ENCODE measurements around the gene PCDHGA7. TPM values are rescaled to one million over a fixed set of nuclear protein-coding genes. Genes with fewer than 3 reads are reported as not detected.
A peak's percentile ranks its signal among the peaks of the same experiment; 100 is the strongest.
"Not testable (repeated sequence)": the region's sequence is repeated elsewhere in the genome, so short reads cannot be mapped to it uniquely, and the experiment has no call there.

The PCDHGA7 gene
- total RNA-seq, 1 experiment from 2014 or later: not detected

DNA sequence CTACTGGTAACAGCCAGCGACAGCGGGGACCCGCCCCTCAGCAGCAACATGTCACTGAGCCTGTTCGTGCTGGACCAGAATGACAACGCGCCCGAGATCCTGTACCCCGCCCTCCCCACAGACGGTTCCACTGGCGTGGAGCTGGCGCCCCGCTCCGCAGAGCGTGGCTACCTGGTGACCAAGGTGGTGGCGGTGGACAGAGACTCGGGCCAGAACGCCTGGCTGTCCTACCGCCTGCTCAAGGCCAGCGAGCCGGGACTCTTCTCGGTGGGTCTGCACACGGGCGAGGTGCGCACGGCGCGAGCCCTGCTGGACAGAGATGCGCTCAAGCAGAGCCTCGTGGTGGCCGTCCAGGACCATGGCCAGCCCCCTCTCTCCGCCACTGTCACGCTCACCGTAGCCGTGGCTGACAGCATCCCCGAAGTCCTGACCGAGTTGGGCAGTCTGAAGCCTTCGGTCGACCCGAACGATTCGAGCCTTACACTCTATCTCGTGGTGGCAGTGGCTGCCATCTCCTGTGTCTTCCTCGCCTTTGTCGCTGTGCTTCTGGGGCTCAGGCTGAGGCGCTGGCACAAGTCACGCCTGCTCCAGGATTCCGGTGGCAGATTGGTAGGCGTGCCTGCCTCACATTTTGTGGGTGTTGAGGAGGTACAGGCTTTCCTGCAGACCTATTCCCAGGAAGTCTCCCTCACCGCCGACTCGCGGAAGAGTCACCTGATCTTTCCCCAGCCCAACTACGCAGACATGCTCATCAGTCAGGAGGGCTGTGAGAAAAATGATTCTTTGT is 12.1 kb downstream of the PCDHGA7 start:
- in situ Hi-C loops (cut with HindIII; ENCODE audit: low sequenced_read_pairs); DNase-seq (ENCODE audit: low spot score): not testable (repeated sequence)

- DNase-seq (ENCODE audit: low spot score): peak; percentile 5
- in situ Hi-C loops (cut with HindIII; ENCODE audit: low sequenced_read_pairs): not testable (repeated sequence)
These were observed 15.4 kb downstream of the PCDHGA7 start, which contains the start of gene PCDHGB5 for GRCh38 chr5:141397756-141398551. Gene PCDHGB5, plus strand, starts transcription at chr5:141397947. Its CDS starts 181 bp downstream, at chr5:141398128.

- in situ Hi-C loops (cut with HindIII; ENCODE audit: low sequenced_read_pairs): no loop called here
- no peak for DNase-seq (ENCODE audit: low spot score)
These were observed 16.1 kb downstream of the PCDHGA7 start for GRCh38 chr5:141398608-141399007.

GRCh38 chr5:141399555-141400258 is 17.2 kb downstream of the PCDHGA7 start:
- in situ Hi-C loops (cut with HindIII; ENCODE audit: low sequenced_read_pairs): no loop called here
- DNase-seq (ENCODE audit: low spot score): no peak

- peak; percentile 37 for DNase-seq (ENCODE audit: low spot score)
- in situ Hi-C loops (cut with HindIII; ENCODE audit: low sequenced_read_pairs): no loop called here
These were observed 20.2 kb downstream of the PCDHGA7 start, which contains the start of gene PCDHGA9 for GRCh38 chr5:141402553-141403243. Gene PCDHGA9, plus strand, starts transcription at chr5:141402778. Its CDS starts 175 bp downstream, at chr5:141402953.

- in situ Hi-C loops (cut with HindIII; ENCODE audit: low sequenced_read_pairs): no loop called here
- no peak for DNase-seq (ENCODE audit: low spot score)
These were observed 20.8 kb downstream of the PCDHGA7 start for GRCh38 chr5:141403387-141403786.

DNA sequence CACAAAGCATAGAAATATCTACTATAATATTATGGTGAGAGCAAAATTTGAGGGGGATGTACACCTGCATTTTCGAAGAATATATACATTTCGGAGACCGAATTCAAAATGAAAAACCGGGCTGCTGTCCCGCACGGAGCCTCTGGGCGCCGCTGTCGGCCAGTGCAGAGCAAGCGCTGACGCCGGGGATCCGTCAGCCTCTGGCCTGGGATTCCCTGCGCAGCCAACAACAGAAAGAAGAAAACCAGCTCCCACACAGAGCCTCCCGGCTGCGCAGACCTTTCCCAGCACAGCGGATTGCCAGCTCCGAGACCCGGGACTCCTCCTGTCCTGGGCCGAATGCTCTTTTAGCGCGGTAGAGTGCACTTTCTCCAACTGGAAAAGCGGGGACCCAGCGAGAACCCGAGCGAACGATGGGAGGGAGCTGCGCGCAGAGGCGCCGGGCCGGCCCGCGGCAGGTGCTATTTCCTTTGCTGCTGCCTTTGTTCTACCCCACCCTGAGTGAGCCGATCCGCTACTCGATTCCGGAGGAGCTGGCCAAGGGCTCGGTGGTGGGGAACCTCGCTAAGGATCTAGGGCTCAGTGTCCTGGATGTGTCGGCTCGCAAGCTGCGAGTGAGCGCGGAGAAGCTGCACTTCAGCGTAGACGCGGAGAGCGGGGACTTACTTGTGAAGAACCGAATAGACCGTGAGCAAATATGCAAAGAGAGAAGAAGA is 25.4 kb downstream of the PCDHGA7 start, which contains the start of gene PCDHGB6:
Gene PCDHGB6 (plus strand): TSS at position 232 of the 716 bp plus-strand sequence. CDS start 182 bp downstream, at position 414.
- peak; percentile 9 for DNase-seq (ENCODE audit: low spot score)
- in situ Hi-C loops (cut with HindIII; ENCODE audit: low sequenced_read_pairs): not testable (repeated sequence)

GRCh38 chr5:141409598-141410306 is 27.2 kb downstream of the PCDHGA7 start:
- DNase-seq (ENCODE audit: low spot score): no peak
- in situ Hi-C loops (cut with HindIII; ENCODE audit: low sequenced_read_pairs): no loop called here

- no peak for DNase-seq (ENCODE audit: low spot score)
- in situ Hi-C loops (cut with HindIII; ENCODE audit: low sequenced_read_pairs): no loop called here
These were observed 29.0 kb downstream of the PCDHGA7 start for GRCh38 chr5:141411575-141411974.

GRCh38 chr5:141412854-141413539 is 30.5 kb downstream of the PCDHGA7 start, which contains the start of gene PCDHGA10:
Gene PCDHGA10, plus strand, starts transcription at chr5:141412987. Its CDS starts 189 bp downstream, at chr5:141413176.
- peak; percentile 36 for DNase-seq (ENCODE audit: low spot score)
- in situ Hi-C loops (cut with HindIII; ENCODE audit: low sequenced_read_pairs): no loop called here

GRCh38 chr5:141413540-141414069 is 31.1 kb downstream of the PCDHGA7 start:
- no peak for DNase-seq (ENCODE audit: low spot score)
- in situ Hi-C loops (cut with HindIII; ENCODE audit: low sequenced_read_pairs): no loop called here

DNA sequence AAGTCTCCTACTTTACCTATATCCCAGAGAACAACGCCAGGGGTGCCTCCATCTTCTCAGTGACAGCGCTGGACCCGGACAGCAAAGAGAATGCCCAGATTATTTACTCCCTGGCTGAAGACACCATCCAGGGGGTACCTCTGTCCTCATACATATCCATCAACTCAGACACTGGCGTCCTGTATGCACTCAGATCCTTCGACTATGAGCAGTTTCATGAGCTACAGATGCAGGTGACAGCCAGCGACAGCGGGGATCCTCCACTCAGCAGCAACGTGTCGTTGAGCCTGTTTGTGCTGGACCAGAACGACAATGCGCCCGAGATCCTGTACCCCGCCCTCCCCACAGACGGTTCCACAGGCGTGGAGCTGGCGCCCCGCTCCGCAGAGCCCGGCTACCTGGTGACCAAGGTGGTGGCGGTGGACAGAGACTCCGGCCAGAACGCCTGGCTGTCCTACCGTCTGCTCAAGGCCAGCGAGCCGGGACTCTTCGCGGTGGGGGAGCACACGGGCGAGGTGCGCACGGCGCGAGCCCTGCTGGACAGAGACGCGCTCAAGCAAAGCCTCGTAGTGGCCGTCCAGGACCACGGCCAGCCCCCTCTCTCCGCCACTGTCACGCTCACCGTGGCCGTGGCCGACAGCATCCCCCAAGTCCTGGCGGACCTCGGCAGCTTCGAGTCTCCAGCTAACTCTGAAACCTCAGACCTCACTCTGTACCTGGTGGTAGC is 32.2 kb downstream of the PCDHGA7 start:
- DNase-seq (ENCODE audit: low spot score); in situ Hi-C loops (cut with HindIII; ENCODE audit: low sequenced_read_pairs): not testable (repeated sequence)

- DNase-seq (ENCODE audit: low spot score); in situ Hi-C loops (cut with HindIII; ENCODE audit: low sequenced_read_pairs): not testable (repeated sequence)
These were observed 32.7 kb downstream of the PCDHGA7 start for GRCh38 chr5:141415275-141415618.

DNA sequence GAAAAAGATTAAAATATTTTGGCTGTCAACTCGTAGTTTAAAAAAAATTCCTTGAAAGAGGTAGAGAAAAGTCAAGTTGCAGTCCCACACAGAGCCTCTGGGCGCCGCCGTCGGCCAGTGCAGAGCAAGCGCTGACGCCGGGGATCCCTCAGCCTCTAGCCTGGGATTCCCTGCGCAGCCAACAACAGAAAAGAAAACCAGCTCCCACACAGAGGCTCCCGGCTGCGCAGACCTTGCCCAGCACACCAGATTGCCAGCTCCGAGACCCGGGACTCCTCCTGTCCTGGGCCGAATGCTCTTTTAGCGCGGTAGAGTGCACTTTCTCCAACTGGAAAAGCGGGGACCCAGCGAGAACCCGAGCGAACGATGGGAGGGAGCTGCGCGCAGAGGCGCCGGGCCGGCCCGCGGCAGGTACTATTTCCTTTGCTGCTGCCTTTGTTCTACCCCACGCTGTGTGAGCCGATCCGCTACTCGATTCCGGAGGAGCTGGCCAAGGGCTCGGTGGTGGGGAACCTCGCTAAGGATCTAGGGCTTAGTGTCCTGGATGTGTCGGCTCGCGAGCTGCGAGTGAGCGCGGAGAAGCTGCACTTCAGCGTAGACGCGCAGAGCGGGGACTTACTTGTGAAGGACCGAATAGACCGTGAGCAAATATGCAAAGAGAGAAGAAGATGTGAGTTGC is 35.1 kb downstream of the PCDHGA7 start, which contains the start of gene PCDHGB7:
Gene PCDHGB7 (plus strand): TSS at position 184 of the 679 bp plus-strand sequence. CDS start 183 bp downstream, at position 367.
- peak; percentile 67 for DNase-seq (ENCODE audit: low spot score)
- in situ Hi-C loops (cut with HindIII; ENCODE audit: low sequenced_read_pairs): not testable (repeated sequence)

DNA sequence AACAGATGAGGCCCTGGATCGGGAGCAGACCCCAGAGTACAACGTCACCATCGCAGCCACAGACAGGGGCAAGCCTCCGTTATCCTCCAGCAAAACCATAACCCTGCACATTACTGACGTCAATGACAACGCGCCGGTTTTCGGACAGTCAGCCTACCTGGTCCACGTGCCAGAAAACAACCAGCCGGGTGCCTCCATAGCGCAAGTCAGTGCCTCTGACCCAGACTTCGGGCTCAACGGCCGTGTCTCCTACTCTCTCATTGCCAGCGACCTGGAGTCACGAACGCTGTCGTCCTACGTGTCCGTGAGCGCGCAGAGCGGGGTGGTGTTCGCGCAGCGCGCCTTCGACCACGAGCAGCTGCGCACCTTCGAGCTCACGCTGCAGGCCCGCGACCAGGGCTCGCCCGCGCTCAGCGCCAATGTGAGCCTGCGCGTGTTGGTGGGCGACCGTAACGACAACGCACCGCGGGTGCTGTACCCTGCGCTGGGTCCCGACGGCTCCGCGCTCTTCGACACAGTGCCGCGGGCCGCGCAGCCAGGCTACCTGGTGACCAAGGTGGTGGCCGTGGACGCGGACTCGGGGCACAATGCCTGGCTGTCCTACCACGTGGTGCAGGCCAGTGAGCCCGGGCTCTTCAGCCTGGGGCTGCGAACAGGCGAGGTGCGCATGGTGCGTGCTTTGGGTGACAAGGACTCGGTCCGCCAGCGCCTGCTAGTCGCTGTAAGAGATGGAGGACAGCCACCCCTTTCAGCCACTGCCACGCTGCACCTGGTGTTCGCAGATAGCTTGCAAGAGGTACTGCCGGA is 36.7 kb downstream of the PCDHGA7 start:
- no peak for DNase-seq (ENCODE audit: low spot score)
- in situ Hi-C loops (cut with HindIII; ENCODE audit: low sequenced_read_pairs): no loop called here
